ENCODE data around the gene IGBP1.

GRCh38 chrX:70190225-70190624 lies 57.0 kb downstream of the IGBP1 start:
- TF ChIP-seq, protein P1, sequence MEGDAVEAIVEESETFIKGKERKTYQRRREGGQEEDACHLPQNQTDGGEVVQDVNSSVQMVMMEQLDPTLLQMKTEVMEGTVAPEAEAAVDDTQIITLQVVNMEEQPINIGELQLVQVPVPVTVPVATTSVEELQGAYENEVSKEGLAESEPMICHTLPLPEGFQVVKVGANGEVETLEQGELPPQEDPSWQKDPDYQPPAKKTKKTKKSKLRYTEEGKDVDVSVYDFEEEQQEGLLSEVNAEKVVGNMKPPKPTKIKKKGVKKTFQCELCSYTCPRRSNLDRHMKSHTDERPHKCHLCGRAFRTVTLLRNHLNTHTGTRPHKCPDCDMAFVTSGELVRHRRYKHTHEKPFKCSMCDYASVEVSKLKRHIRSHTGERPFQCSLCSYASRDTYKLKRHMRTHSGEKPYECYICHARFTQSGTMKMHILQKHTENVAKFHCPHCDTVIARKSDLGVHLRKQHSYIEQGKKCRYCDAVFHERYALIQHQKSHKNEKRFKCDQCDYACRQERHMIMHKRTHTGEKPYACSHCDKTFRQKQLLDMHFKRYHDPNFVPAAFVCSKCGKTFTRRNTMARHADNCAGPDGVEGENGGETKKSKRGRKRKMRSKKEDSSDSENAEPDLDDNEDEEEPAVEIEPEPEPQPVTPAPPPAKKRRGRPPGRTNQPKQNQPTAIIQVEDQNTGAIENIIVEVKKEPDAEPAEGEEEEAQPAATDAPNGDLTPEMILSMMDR (IDR thresholded peaks at IDR 0.05): no peak
- TF ChIP-seq, protein P2, sequence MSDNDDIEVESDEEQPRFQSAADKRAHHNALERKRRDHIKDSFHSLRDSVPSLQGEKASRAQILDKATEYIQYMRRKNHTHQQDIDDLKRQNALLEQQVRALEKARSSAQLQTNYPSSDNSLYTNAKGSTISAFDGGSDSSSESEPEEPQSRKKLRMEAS (IDR thresholded peaks at IDR 0.05; ENCODE audit: low read depth): no peak
- TF ChIP-seq RFX5 (IDR thresholded peaks at IDR 0.05; ENCODE audit: low read length) (no peak), RAD21 (IDR thresholded peaks at IDR 0.05; ENCODE audit: low read length) (no peak), EZH2phosphoT487 (IDR thresholded peaks at IDR 0.05; ENCODE audit: borderline replicate concordance, low read depth) (no peak), EP300 (IDR thresholded peaks at IDR 0.05; ENCODE audit: borderline replicate concordance in 1 of 2, low read depth in 1 of 2, low read length in 1 of 2) (no peak)
